HepG2 (cell line): Measurements from ENCODE around the gene ACSS2. TPM values are rescaled to one million over a fixed set of nuclear protein-coding genes. Genes with fewer than 3 reads are reported as not detected.

Experiments
- AFF4 ChIP-seq: sonication (generic); formaldehyde crosslinking; IDR thresholded peaks from 2 replicates; pipeline ENCODE4 v1.4.0; 2020; ENCODE audit warnings: missing genetic modification reagents
- BORCS8-MEF2B ChIP-seq: sonication (generic); formaldehyde crosslinking; IDR thresholded peaks from 2 replicates; pipeline ENCODE4 v1.8.0; 2022; ENCODE audit warnings: mild to moderate bottlenecking, missing genetic modification reagents
- CHCHD3 ChIP-seq: sonication (generic); formaldehyde crosslinking; IDR thresholded peaks from 2 replicates; pipeline ENCODE4 v1.8.0; 2022; ENCODE audit warnings: mild to moderate bottlenecking, missing genetic modification reagents, moderate library complexity
- DRAP1 ChIP-seq: IDR thresholded peaks from 2 replicates; pipeline ENCODE4 v1.6.1; 2016; ENCODE audit warnings: missing genetic modification reagents, missing compliant biosample characterization
- GPN1 ChIP-seq: sonication (generic); formaldehyde crosslinking; IDR thresholded peaks from 2 replicates; pipeline ENCODE4 v1.5.1; 2020; ENCODE audit warnings: missing genetic modification reagents, borderline replicate concordance
- ISL2 ChIP-seq: sonication (generic); formaldehyde crosslinking; IDR thresholded peaks from 2 replicates; pipeline ENCODE4 v1.5.0; 2020; ENCODE audit warnings: missing genetic modification reagents
- RAD21 ChIP-seq: fragments of 450-650 bp; formaldehyde crosslinking; IDR thresholded peaks from 2 replicates; pipeline ENCODE4 v1.5.0; 2020; ENCODE audit warnings: mild to moderate bottlenecking
- SIX1 ChIP-seq: sonication (generic); formaldehyde crosslinking; IDR thresholded peaks from 2 replicates; pipeline ENCODE4 v1.4.0; 2020; ENCODE audit warnings: missing genetic modification reagents, borderline replicate concordance
- TFE3 ChIP-seq: IDR thresholded peaks from 2 replicates; pipeline ENCODE4 v1.6.1; 2016
- ZNF12 ChIP-seq: sonication (generic); formaldehyde crosslinking; IDR thresholded peaks from 2 replicates; pipeline ENCODE4 v1.5.0; 2020; ENCODE audit warnings: missing genetic modification reagents
- ZNF205 ChIP-seq: IDR thresholded peaks from 2 replicates; pipeline ENCODE4 v1.6.1; 2018; ENCODE audit warnings: missing biosample characterization, missing genetic modification reagents
- ZNF33B ChIP-seq: sonication (generic); formaldehyde crosslinking; IDR thresholded peaks from 2 replicates; pipeline ENCODE4 v1.5.1; 2020; ENCODE audit warnings: mild to moderate bottlenecking, missing genetic modification reagents
- ZNF501 ChIP-seq: sonication (generic); formaldehyde crosslinking; IDR thresholded peaks from 2 replicates; pipeline ENCODE4 v1.5.1; 2020; ENCODE audit warnings: mild to moderate bottlenecking, moderate library complexity, missing genetic modification reagents
- ZNF556 ChIP-seq: sonication (generic); formaldehyde crosslinking; IDR thresholded peaks from 2 replicates; pipeline ENCODE4 v1.4.0; 2020; ENCODE audit warnings: mild to moderate bottlenecking, missing genetic modification reagents, borderline replicate concordance
- ZNF569 ChIP-seq: sonication (generic); formaldehyde crosslinking; IDR thresholded peaks from 2 replicates; pipeline ENCODE4 v1.5.0; 2020; ENCODE audit warnings: mild to moderate bottlenecking, missing genetic modification reagents, moderate library complexity, borderline replicate concordance
- ZNF646 ChIP-seq: sonication (generic); formaldehyde crosslinking; IDR thresholded peaks from 2 replicates; pipeline ENCODE4 v1.9.0; 2021; ENCODE audit warnings: mild to moderate bottlenecking, missing genetic modification reagents
- ZNF788 ChIP-seq: sonication (generic); formaldehyde crosslinking; IDR thresholded peaks from 2 replicates; pipeline ENCODE4 v1.5.0; 2020; ENCODE audit warnings: mild to moderate bottlenecking, missing genetic modification reagents, borderline replicate concordance
- polyA plus RNA-seq, 8 experiments: library from polyadenylated mRNA; depleted of rRNA in 3 of 8; stranded (reverse) in 7 of 8; unstranded in 1 of 8; fragments of >200 nt; fragmentation: Illumina TruSeq in 4 of 8; extraction: Trizol in 4 of 8; gene quantifications; 2 replicates each; pipeline versions ENCODE4 v1.2.1 to v1.2.3, GENCODE V29; 2011 to 2016; ENCODE audit warnings: low read depth in 4 of 8, missing spikeins in 1 of 8, mixed read lengths in 1 of 8; ENCODE audit not compliant: insufficient read depth in 1 of 8
- total RNA-seq, 5 experiments: library from RNA; depleted of rRNA; stranded (reverse); fragments of >200 nt; fragmentation: Illumina TruSeq; extraction: Trizol; gene quantifications; 2 replicates each; pipeline ENCODE4 v1.2.3, GENCODE V29; 2016; ENCODE audit warnings: low read depth in 1 of 5

The ACSS2 gene
- total and polyA plus RNA-seq, 2 of the 13 experiments (the other 11 are each of a cell fraction or from before 2014, with no cell fraction given), result 72.8 to 89.7 TPM

- no peak for TF ChIP-seq AFF4 (CRISPR knock-in tag)
- TF ChIP-seq BORCS8-MEF2B (CRISPR knock-in tag), result peak; percentile 76; the same call in 1 of the 2 replicates
- peak; percentile 66 for TF ChIP-seq RAD21 (CRISPR knock-in tag)
- peak; percentile 71; the same call in 1 of the 2 replicates for TF ChIP-seq ZNF205 (CRISPR knock-in tag)
- peak; percentile 79 for TF ChIP-seq CHCHD3 (CRISPR knock-in tag)
- TF ChIP-seq ZNF788, result peak; percentile 99
- 0 out of 2 replicates have a peak, but pooled peaks have one; percentile 30 for TF ChIP-seq ZNF33B (CRISPR knock-in tag)
- peak; percentile 94; the same call in 1 of the 2 replicates for TF ChIP-seq ZNF556 (CRISPR knock-in tag)
- TF ChIP-seq DRAP1, result peak; percentile 71
- TF ChIP-seq ZNF12 (CRISPR knock-in tag), result no peak
- TF ChIP-seq GPN1 (CRISPR knock-in tag), result no peak
- TF ChIP-seq ZNF501 (CRISPR knock-in tag), result peak; percentile 30; the same call in 1 of the 2 replicates
- no peak for TF ChIP-seq ZNF569 (CRISPR knock-in tag)
- peak; percentile 31; the same call in 1 of the 2 replicates for TF ChIP-seq SIX1
- TF ChIP-seq ISL2 (CRISPR knock-in tag), result peak; percentile 72
- no peak for TF ChIP-seq ZNF646
- TF ChIP-seq TFE3 (CRISPR knock-in tag), result no peak; the same call in none of the 2 replicates
Observed at GRCh38 chr20:34872622-34873224, 3.7 kb upstream of the ACSS2 start, which contains the start of gene GGT7 (continued).
